Testis (tissue), 2 donors: ENCODE results near the gene KRT34.
"Not testable (repeated sequence)": the region's sequence is repeated elsewhere in the genome, so short reads cannot be mapped to it uniquely, and the experiment has no call there.

Source experiments
- CTCF ChIP-seq, 3 experiments: fragments of 450-650 bp in 2 of 3; fragments of 200-600 bp in 1 of 3; sonication (generic) in 1 of 3; IDR thresholded peaks; one replicate each; pipeline ENCODE4 v1.5.1; 2016 to 2019; ENCODE audit warnings: antibody characterized with exemption in 3 of 3, mild to moderate bottlenecking in 2 of 3, moderate library complexity in 1 of 3
- POLR2A ChIP-seq: fragments of 450-650 bp; IDR thresholded peaks from one replicate; pipeline ENCODE4 v1.6.1; 2017; ENCODE audit warnings: antibody characterized with exemption, mild to moderate bottlenecking, moderate library complexity

DNA sequence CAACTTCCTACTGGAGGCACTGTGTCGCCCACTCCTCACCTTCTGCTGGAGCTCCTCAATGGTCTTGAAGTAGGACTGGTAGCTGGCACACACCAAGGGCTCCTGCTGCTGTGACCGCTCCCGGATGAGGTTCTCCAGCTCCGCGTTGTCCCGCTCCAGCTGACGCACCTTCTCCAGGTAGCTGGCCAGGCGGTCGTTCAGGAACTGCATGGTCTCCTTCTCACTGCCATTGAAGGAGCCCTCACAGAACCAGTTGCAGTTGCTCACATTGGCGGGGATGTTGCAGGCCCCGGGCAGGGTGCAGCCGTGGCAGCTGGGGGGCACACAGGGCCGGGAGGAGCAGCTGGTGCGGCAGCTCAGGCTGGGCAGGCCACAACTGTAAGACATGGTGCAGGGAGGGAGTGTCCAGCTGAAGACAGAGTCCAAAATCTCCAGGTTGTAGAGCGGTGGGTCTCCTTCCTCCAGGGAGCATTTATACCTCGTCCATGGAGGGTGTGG, 31.7 kb downstream of the KRT34 start, which contains the start of gene KRT33A:
- not testable (repeated sequence) for TF ChIP-seq POLR2A; CTCF (IDR thresholded peaks at IDR 0.05)
